HPDE6-E6E7 (cell line): Measurements from ENCODE around the gene DHX29.
"Not testable (repeated sequence)": the region's sequence is repeated elsewhere in the genome, so short reads cannot be mapped to it uniquely, and the experiment has no call there.

Experiments
- DNase-seq: peaks from one replicate; pipeline ENCODE4 v3.0.0; 2011; ENCODE audit warnings: missing footprints; ENCODE audit errors: extremely low spot score

The DHX29 gene

GRCh38 chr5:55307383-55308253 lies at the start of gene DHX29, which contains the start of gene MTREX:
Gene DHX29 (minus strand): TSS chr5:55307694. CDS start chr5:55307573, 121 bp downstream.
Gene MTREX (plus strand): TSS chr5:55307989. CDS start chr5:55308014, 25 bp downstream.
- peak; percentile 89 for DNase-seq

GRCh38 chr5:55356896-55357295 lies 49.4 kb upstream of the DHX29 start:
- DNase-seq: no peak

DNA sequence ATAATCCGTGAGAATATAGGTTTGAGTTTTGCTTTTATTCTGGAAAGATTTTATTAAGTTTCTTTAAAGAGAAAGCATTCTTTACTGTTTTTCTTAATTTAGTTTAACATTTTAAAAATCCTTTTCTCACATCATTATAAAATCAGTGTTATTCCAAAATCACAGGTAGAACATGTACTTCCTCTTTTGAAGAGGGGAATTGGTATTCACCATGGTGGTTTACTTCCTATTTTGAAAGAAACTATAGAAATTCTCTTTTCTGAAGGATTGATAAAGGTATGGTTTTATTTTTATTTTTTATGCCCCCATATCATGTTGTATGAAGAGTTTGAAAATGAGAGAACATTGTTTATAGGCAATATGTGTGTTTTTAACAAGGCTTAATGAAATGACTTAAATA lies 43.3 kb upstream of the DHX29 start:
- DNase-seq: no peak

DNA sequence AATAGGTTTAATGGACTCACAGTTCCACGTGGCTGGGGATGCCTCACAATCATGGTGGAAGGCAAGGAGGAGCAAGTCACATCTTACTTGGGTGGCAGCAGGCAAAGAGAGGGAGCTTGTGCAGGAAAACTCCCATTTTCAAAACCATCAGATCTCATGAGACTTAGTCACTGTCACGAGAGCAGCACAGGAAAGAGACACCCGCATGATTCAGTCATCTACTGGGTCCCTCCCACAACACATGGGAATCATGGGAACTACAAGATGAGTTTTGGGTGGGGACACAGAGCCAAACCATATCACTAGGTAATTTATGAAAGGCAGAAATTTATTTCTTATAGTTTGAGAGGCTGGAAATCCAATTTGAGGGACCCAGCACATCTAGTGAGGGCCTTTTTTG lies 40.3 kb upstream of the DHX29 start:
- no peak for DNase-seq

DNA sequence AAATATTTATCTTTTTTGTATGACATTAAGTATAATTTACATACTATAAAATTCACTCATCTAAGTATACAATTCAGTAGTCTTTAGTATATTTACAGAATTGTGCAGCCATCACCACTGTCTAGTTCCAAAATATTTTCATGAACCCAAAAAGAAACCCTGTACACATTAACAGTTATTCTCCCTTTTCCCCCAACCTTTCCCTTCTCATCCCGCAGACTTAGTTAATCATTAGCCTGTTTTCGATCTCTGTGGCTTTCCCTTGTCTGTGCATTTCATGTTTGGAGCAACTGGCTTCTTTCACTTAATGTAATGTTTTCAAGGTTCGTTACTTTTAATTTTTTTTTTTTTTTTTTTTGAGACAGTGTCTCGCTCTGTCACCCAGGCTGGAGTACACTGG lies 37.8 kb upstream of the DHX29 start:
- no peak for DNase-seq

GRCh38 chr5:55344392-55344992 lies 37.0 kb upstream of the DHX29 start:
- peak; percentile 14 for DNase-seq

DNA sequence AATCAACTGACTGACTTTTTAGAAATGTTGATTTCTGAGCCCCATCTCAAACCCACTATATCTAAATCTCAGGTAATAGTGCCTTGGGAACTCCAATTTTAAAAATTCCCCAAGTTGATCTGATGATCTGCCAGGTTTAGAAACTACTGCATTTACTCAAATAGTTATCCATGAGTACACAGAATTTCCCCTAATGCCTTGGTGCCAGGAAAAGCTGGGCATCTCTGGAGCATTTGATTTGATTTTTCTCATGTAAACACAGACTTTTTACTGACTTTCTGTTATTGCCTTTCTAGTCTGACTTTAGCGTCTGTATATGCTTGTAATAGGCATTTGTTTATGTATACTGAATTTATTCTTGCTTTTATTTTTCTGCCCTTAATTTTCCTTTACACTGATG lies 36.1 kb upstream of the DHX29 start:
- DNase-seq: no peak

DNA sequence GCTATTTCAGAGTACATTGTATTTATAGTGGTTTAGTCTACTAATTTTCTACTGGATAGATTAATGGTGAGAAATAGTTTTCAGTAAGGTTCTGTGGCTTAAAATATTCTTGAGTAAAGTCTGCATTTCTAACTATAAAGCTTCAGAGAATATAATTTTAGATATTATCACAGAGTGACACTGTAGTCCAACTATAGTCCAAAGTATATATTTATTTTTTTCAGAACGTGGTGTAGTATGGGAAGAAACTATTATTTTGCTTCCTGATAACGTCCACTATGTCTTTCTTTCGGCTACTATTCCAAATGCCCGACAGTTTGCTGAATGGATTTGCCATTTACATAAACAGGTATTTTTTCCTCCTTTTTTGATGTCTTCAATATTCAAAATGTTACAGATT lies 35.6 kb upstream of the DHX29 start:
- no peak for DNase-seq

GRCh38 chr5:55338810-55339243 lies 31.3 kb upstream of the DHX29 start:
- no peak for DNase-seq

DNA sequence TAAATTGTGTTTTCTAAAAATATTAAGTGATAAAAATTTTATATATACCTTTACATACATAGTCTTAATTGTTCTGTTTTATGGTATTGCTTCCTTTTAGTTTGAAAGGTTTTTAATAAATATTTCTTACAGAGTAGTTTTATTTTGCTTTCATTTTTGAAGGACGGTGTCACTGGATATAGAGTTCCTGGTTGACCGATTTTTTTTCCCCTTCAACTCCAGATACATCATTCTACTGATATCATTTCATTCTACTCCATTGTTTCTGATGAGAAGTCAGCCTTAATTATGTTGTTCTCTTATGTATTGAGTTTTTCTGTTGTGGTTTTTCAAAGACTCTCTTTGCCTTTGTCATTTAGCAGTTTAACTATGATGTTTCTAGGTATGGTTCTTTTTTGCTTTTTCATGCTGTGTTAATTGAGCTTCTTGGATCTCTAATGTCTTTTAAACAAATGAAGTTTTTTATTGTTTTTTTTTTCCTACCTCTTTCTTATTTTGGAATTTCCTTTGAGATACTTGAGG lies 30.7 kb upstream of the DHX29 start:
- no peak for DNase-seq

- no peak for DNase-seq
These were observed 26.3 kb upstream of the DHX29 start for GRCh38 chr5:55333811-55334210.

DNA sequence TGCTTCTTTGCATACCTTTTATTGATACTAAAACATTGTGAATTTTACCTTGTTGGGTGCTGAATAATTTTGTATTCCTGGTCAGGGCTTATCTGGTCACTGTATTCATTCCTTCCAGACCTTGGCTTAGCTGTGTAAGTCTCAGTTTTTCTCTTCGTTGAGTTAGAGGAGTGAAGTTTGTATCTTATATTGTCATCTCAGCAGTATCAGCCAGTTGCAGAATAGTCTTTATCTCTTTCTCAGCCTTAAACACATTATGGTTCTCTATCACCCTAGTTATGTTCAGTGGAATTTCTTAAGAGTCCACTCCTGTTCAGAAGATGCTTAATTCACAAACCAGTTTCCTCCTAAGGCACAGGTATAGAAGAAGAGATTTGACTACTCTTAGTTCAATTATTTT lies 25.5 kb upstream of the DHX29 start:
- DNase-seq: no peak

GRCh38 chr5:55331321-55331720 lies 23.8 kb upstream of the DHX29 start:
- DNase-seq: no peak

DNA sequence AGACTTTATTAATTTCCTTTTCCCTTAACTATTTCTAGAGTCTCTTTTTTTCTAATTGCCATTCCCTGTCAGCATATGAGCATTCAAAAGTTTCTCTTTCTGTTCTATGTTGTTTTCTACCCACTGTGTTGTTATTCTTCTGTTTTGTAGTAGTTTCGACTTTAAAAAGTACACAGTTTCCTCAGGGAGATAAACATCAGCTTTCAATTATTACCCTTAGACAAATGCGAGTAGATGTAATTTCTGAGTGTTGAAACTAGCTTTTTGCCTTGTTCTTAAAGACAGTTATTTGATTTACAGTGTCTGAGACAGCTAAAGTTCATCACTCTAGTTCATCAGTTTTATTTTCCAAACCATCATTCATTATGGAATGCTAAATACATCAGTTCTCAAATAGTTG lies 19.8 kb upstream of the DHX29 start:
- DNase-seq: no peak

DNA sequence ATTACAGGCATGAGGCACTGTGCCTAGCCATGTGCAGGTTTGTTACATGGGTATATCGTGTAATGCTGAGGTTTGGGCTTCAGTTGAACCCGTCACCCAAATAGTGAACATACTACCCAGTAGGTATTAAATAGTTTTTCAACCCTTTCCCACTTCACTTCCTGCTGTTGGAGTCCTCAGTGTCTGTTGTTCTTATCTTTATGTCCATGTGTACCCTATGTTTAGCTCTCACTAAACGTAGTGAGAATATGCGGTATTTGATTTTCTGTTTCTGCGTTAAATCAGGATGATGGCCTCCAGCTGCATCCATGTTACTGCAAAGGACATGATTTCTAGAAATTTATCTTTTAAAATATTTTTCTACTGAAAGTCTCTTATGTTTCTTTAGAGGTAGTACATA lies 18.1 kb upstream of the DHX29 start:
- DNase-seq: no peak

DNA sequence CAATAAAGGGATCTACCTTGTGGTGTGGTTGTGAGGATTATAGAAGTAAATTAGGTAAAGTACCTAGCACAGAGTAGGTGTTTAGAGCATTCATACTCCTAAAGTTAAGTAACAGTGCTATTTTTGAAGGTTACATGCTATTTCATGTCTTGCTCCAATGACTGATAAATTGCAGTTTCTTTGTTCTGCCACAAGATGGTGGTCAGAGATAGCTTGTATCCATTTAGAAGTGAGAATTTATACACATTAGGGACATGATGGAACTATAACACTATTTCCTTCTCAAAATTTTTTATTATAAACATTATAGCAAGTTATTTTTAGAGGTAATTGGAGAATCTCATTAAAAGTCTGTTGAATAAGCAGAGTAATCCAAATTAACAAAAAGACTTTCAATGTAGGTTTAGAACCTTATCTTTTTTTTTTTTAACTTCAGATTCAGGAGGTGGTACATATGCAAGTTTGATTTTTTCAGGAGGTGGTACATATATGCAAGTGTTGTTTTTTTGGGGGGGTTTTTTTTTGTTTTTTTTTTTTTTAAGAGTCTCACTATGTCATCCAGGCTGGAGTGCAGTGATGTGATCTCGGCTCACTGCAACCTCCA lies 17.4 kb upstream of the DHX29 start:
- no peak for DNase-seq

DNA sequence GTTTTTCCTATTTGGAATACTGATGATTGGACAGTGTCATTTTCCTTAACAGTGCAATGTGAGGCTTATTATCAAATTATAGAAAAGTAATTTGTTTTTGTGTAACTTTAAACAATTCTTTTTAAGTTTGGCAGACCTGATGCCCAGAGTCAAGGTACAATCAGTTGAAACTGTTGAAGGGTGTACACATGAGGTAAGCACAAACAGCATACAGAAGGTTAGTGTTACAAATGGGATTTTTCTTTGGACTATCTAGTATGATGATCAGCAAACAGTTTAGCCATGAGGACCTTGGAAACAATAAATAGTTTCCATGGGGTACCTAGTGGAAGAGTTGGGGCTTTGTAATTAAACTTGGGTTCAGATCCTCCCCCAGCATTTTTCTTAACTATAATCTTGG lies 16.5 kb upstream of the DHX29 start:
- no peak for DNase-seq

DNA sequence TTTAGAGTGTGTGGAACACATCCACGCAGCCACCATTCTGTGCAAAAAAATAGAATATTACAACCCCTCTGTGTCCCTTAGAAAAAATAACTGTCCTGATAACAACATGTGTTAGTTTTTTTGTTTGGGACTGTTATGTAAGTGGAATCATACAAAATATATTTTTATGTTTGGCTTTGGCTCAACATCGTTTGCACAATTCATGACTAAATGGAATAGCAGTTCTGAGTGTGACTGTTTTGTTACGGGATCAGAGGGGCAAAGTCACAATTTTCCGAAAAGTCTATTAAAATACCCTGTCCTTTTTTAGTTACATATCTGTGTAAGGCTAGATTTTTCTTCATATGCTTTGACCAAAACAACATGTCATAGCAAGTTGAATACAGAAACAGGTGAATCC lies 13.1 kb upstream of the DHX29 start:
- no peak for DNase-seq

GRCh38 chr5:55319491-55319890 lies 12.0 kb upstream of the DHX29 start:
- DNase-seq: no peak

GRCh38 chr5:55318237-55318636 lies 10.7 kb upstream of the DHX29 start:
- not testable (repeated sequence) for DNase-seq

- DNase-seq: no peak
These were observed 9.3 kb upstream of the DHX29 start for GRCh38 chr5:55316837-55317236.

DNA sequence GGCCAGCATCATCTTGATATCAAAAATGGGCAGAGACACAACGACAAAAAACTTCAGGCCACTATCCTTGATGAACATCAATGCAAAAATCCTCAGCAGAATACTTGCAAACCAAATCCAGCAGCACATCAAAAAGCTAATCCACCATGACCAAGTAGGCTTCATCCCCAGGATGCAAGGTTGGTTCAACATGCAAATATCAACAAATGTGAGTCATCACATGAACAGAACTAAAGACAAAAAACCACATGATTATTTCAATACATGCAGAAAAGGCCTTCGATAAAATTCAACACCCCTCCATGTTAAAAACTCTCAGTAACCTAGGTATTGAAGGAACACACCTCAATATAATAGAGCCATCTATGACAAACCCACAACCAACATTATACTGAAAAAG lies 8.8 kb upstream of the DHX29 start:
- DNase-seq: no peak
